ENCODE measurements around the gene EFL1. TPM values are rescaled to one million over a fixed set of nuclear protein-coding genes. Genes with fewer than 3 reads are reported as not detected.
A peak's percentile ranks its signal among the peaks of the same experiment; 100 is the strongest.
"Not testable (repeated sequence)": the region's sequence is repeated elsewhere in the genome, so short reads cannot be mapped to it uniquely, and the experiment has no call there.

The EFL1 gene
- total RNA-seq = 10 to 100 TPM; 15.8 to 18.6 TPM

GRCh38 chr15:82262422-82263026 is at the start of gene EFL1, which contains the start of gene SAXO2:
Gene EFL1 (minus strand): TSS chr15:82262734. CDS start chr15:82261778, 956 bp downstream.
Gene SAXO2 (plus strand): TSS chr15:82262818. CDS start chr15:82262880, 62 bp downstream.
- no peaks in the 10 kb centered on the region for H3K27me3 Mint-ChIP-seq (ENCODE audit: low read depth)
- peaks cover 12% of the 10 kb centered on the region for H3K36me3 Mint-ChIP-seq (ENCODE audit: low read depth)
- CTCF ChIA-PET = interaction anchor here (1.2 kb wide), 1 partner anchor 122 kb away, joined by 3 read pairs; no protein-coding TSS in a partner anchor
- H3K27ac Mint-ChIP-seq = peak within 1 kb of the TSS; percentile 71
- H3K9me3 Mint-ChIP-seq = no peaks in the 10 kb centered on the region
- DNase-seq = peak; percentile 94
- peaks cover 25% of the 10 kb centered on the region for H3K4me1 Mint-ChIP-seq (ENCODE audit: low read depth)
- intact Hi-C loops (cut with micrococcal nuclease) = loop anchor here (2.0 to 10.0 kb wide), 3 partner anchors 24 to 968 kb away; partner anchors contain the start of gene MEX3B
- peak within 1 kb of the TSS; percentile 93 for H3K4me3 Mint-ChIP-seq

- H3K4me1 Mint-ChIP-seq (ENCODE audit: low read depth); H3K27me3 Mint-ChIP-seq (ENCODE audit: low read depth); H3K9me3 Mint-ChIP-seq; H3K27ac Mint-ChIP-seq; H3K4me3 Mint-ChIP-seq; DNase-seq; intact Hi-C loops (cut with micrococcal nuclease); CTCF ChIA-PET; H3K36me3 Mint-ChIP-seq (ENCODE audit: low read depth): not testable (repeated sequence)
Observed at GRCh38 chr15:82311321-82311720, 48.8 kb upstream of the EFL1 start.

DNA sequence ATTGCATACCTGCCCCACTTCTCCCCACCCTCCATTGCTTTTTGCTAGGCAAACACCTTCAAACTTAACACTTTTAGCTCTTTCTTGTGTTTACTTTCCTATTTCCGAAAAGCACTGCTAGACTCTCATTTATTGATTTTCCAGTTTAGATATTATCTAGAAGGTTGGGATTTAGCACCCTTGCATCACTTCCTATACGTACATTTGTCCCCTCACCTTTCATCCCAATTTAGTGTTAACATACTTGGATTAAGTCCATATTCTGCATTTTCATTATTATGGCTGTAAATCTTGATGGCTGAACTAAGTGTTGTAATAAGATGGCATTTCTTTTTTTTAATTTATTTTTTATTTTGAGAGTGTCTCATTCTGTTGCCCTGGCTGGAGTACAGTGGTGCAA is 47.3 kb upstream of the EFL1 start:
- H3K27me3 Mint-ChIP-seq (ENCODE audit: low read depth) = no peaks in the 10 kb centered on the region
- no peak overlapping the region for H3K27ac Mint-ChIP-seq
- no peak overlapping the region for H3K4me3 Mint-ChIP-seq
- peaks cover 3% of the 10 kb centered on the region for H3K36me3 Mint-ChIP-seq (ENCODE audit: low read depth)
- intact Hi-C loops (cut with micrococcal nuclease) = no loop called here
- CTCF ChIA-PET = no interaction called here
- DNase-seq = no peak
- peaks cover 7% of the 10 kb centered on the region for H3K9me3 Mint-ChIP-seq
- peaks cover 6% of the 10 kb centered on the region for H3K4me1 Mint-ChIP-seq (ENCODE audit: low read depth)

GRCh38 chr15:82307714-82308081 is 45.2 kb upstream of the EFL1 start:
- Mint-ChIP-seq H3K27me3 (ENCODE audit: low read depth) (no peaks in the 10 kb centered on the region), H3K4me1 (ENCODE audit: low read depth) (peaks cover 8% of the 10 kb centered on the region), H3K36me3 (ENCODE audit: low read depth) (peaks cover 3% of the 10 kb centered on the region), H3K9me3 (peaks cover 7% of the 10 kb centered on the region), H3K4me3 (no peak overlapping the region), H3K27ac (no peak overlapping the region)
- CTCF ChIA-PET = interaction anchor here (1.0 kb wide), 1 partner anchor 24 kb away, joined by 4 read pairs; no protein-coding TSS in a partner anchor
- DNase-seq = no peak
- intact Hi-C loops (cut with micrococcal nuclease) = no loop called here

- DNase-seq = no peak
- peaks cover 7% of the 10 kb centered on the region for H3K9me3 Mint-ChIP-seq
- no peak overlapping the region for H3K4me3 Mint-ChIP-seq
- CTCF ChIA-PET = interaction anchor here (1.0 kb wide), 1 partner anchor 24 kb away, joined by 4 read pairs; no protein-coding TSS in a partner anchor
- no peaks in the 10 kb centered on the region for H3K27me3 Mint-ChIP-seq (ENCODE audit: low read depth)
- H3K36me3 Mint-ChIP-seq (ENCODE audit: low read depth) = peaks cover 3% of the 10 kb centered on the region
- intact Hi-C loops (cut with micrococcal nuclease) = no loop called here
- peaks cover 8% of the 10 kb centered on the region for H3K4me1 Mint-ChIP-seq (ENCODE audit: low read depth)
- no peak overlapping the region for H3K27ac Mint-ChIP-seq
Observed at GRCh38 chr15:82306791-82307713, 44.5 kb upstream of the EFL1 start.

DNA sequence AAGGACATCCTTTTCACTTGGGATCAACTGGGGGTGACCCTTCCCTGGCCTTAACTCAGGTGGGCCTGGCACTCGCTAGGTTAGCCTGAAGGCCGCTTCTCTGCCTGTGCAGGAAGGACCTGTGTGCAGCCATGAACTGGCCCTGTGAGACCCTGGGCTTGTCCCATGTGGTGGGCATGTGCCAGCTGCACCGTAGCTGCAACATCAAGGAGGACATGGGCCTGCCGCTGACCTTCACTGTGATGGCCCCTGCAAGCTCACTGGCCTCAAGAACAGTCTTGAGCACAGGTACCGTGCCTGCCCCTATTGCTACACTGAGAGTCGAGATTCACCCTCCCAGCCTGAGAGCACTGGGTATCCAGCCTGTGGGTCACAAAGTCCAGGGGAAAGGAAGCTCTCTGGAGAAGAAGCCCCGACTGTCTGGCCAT is 43.1 kb upstream of the EFL1 start:
- Mint-ChIP-seq H3K4me3 (no peak overlapping the region), H3K36me3 (ENCODE audit: low read depth) (peaks cover 3% of the 10 kb centered on the region), H3K27me3 (ENCODE audit: low read depth) (no peaks in the 10 kb centered on the region), H3K27ac (no peak overlapping the region), H3K4me1 (ENCODE audit: low read depth) (peaks cover 8% of the 10 kb centered on the region), H3K9me3 (peaks cover 2% of the 10 kb centered on the region)
- CTCF ChIA-PET = no interaction called here
- DNase-seq = no peak
- intact Hi-C loops (cut with micrococcal nuclease) = no loop called here

DNA sequence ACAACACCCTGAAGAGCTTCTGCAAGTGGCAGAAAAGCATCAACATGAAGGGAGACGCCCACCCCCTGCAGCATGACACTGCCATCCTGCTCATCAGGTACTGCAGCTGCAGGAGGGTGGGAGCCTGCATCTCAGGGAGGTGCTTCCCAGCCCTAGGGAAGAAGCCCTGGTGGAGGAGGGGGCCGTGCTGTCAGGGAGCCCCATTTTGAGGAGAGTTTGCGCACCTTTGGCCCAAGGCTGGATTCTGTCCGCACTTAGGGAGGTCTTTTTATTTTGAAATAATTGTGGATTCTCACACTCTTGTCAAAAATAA is 42.2 kb upstream of the EFL1 start:
- intact Hi-C loops (cut with micrococcal nuclease) = no loop called here
- H3K36me3 Mint-ChIP-seq (ENCODE audit: low read depth) = no peaks in the 10 kb centered on the region
- H3K4me3 Mint-ChIP-seq = no peak overlapping the region
- H3K9me3 Mint-ChIP-seq = no peaks in the 10 kb centered on the region
- H3K4me1 Mint-ChIP-seq (ENCODE audit: low read depth) = peaks cover 8% of the 10 kb centered on the region
- CTCF ChIA-PET = no interaction called here
- no peak overlapping the region for H3K27ac Mint-ChIP-seq
- no peaks in the 10 kb centered on the region for H3K27me3 Mint-ChIP-seq (ENCODE audit: low read depth)
- DNase-seq = no peak

DNA sequence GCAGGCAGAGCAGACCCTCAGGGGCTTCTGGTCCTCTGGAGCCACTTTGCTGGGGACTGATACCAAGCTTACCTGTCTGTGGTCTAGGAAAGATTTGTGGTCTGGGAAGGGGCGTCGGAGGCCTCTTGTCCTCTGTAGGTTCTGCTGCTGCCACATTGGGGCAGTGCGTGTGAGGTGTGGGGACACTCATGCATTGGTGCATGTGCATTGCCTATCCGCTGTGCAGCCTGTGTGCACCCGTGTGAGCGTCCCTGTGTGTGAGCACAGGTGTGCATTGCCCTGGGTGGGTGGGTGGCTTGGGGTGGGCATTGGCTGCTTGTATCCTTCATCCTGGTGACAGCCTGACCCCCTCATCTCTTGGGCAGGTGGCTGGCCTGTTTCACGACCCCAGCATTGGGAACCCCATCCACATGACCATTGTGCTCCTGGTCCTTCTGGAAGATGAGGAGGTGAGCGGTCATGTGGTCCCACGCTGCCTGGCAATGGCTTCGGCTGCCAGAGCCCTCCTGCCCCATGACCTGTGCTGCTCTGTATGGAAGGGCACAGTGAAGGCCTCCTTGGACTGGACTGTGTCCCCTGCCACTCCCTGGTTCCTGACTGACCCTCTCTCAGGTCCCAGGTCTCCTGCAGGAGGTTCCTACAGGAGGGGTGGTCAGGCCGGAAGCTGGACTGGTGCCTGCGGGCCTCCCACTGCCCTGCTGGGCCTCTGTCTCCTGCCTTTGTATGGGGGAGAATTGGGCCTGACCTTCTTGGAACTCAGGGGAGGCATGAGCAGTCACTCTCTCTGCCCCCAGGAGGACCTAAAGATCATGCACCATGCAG is 41.6 kb upstream of the EFL1 start:
- CTCF ChIA-PET = no interaction called here
- Mint-ChIP-seq H3K4me3 (no peak overlapping the region), H3K9me3 (no peaks in the 10 kb centered on the region), H3K27me3 (ENCODE audit: low read depth) (no peaks in the 10 kb centered on the region), H3K36me3 (ENCODE audit: low read depth) (no peaks in the 10 kb centered on the region), H3K27ac (no peak overlapping the region), H3K4me1 (ENCODE audit: low read depth) (peaks cover 8% of the 10 kb centered on the region)
- DNase-seq = no peak
- intact Hi-C loops (cut with micrococcal nuclease) = no loop called here

DNA sequence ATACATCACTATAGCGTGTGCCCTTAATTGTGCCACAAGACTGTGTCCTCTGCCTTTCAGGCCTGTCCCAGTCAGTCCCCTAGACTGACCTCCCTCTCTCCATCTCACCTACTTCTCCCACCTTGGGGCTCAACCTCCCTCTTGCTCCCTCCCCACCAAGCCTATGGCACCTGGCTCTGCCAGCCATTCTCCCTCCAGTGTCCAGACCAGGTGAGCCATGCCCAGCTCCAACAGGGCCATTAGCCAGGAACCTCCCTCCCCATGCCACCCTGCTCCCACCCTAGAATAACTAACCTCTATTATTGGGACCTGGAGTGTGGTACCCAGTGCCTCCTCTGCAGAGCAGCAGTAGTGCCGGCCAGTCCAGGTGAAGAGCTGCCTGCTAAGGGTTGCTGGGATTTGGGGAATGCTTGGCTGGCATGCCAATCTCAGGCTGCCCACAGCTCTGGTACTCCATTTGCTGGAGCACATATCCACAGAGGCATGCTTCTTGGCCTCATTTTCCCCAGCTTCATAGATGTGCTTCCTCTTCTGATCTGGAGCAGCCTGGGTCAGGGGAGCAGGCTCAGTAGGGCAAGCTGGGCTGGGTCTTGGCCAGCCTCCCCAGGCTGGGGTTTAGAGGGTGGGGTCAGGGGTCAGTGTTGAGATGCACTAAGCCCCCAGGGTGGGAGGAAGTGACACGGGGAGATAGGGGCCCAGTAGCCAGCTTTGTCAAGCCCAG is 38.9 kb upstream of the EFL1 start:
- Mint-ChIP-seq H3K27ac (no peak overlapping the region), H3K4me3 (no peak overlapping the region), H3K9me3 (no peaks in the 10 kb centered on the region), H3K36me3 (ENCODE audit: low read depth) (no peaks in the 10 kb centered on the region), H3K4me1 (ENCODE audit: low read depth) (peaks cover 20% of the 10 kb centered on the region), H3K27me3 (ENCODE audit: low read depth) (no peaks in the 10 kb centered on the region)
- no peak for DNase-seq
- intact Hi-C loops (cut with micrococcal nuclease) = no loop called here
- CTCF ChIA-PET = no interaction called here

DNA sequence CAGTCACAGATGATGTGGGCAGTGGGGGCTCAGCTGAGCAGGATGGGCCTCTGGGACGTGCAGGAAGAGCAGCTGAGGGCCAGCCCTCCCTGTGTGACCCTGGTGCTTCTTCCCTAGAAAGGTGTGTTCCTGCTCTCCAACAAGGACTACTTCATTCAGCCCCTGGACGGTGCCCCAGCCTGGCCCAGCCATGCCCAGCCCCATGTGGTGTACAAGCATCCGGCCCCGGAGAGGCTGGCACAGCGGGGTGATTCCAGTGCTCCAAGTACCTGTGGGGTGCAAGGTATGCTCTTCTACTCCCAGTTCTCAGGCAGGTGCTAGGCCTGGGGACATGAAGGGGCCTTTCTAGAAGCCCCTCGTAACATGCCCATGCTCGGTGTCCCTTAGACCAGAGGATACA is 38.3 kb upstream of the EFL1 start:
- no peaks in the 10 kb centered on the region for H3K36me3 Mint-ChIP-seq (ENCODE audit: low read depth)
- no peak overlapping the region for H3K27ac Mint-ChIP-seq
- no peaks in the 10 kb centered on the region for H3K27me3 Mint-ChIP-seq (ENCODE audit: low read depth)
- no peak for DNase-seq
- peaks cover 20% of the 10 kb centered on the region for H3K4me1 Mint-ChIP-seq (ENCODE audit: low read depth)
- intact Hi-C loops (cut with micrococcal nuclease) = no loop called here
- no peak overlapping the region for H3K4me3 Mint-ChIP-seq
- H3K9me3 Mint-ChIP-seq = no peaks in the 10 kb centered on the region
- CTCF ChIA-PET = no interaction called here

- H3K27me3 Mint-ChIP-seq (ENCODE audit: low read depth); intact Hi-C loops (cut with micrococcal nuclease); H3K4me3 Mint-ChIP-seq; H3K27ac Mint-ChIP-seq; DNase-seq; CTCF ChIA-PET; H3K36me3 Mint-ChIP-seq (ENCODE audit: low read depth); H3K9me3 Mint-ChIP-seq: not testable (repeated sequence)
- H3K4me1 Mint-ChIP-seq (ENCODE audit: low read depth) = peaks cover 19% of the 10 kb centered on the region
Observed at GRCh38 chr15:82300326-82300725, 37.8 kb upstream of the EFL1 start.

GRCh38 chr15:82299511-82299914 is 37.0 kb upstream of the EFL1 start:
- DNase-seq; H3K36me3 Mint-ChIP-seq (ENCODE audit: low read depth); H3K27me3 Mint-ChIP-seq (ENCODE audit: low read depth); intact Hi-C loops (cut with micrococcal nuclease); CTCF ChIA-PET; H3K9me3 Mint-ChIP-seq; H3K4me3 Mint-ChIP-seq; H3K27ac Mint-ChIP-seq: not testable (repeated sequence)
- H3K4me1 Mint-ChIP-seq (ENCODE audit: low read depth) = peaks cover 12% of the 10 kb centered on the region
